HG02642 (cell line): ENCODE measurements around the gene KDM5B.
"Not testable (repeated sequence)": the region's sequence is repeated elsewhere in the genome, so short reads cannot be mapped to it uniquely, and the experiment has no call there.

Experiments
- ATAC-seq: cut with Tn5 transposase; IDR thresholded peaks from one replicate; pipeline ENCODE4 v1.9.1; 2021; ENCODE audit warnings: mild to moderate bottlenecking; ENCODE audit not compliant: unreplicated experiment, poor library complexity

Gene KDM5B

GRCh38 chr1:202794051-202794740, 14.0 kb downstream of the KDM5B start:
- ATAC-seq = no peak

- no peak for ATAC-seq
These were observed 17.0 kb downstream of the KDM5B start for GRCh38 chr1:202791077-202791747.

- no peak for ATAC-seq
These were observed 19.4 kb downstream of the KDM5B start for GRCh38 chr1:202788800-202789199.

GRCh38 chr1:202786804-202787203, 21.4 kb downstream of the KDM5B start:
- ATAC-seq = no peak

GRCh38 chr1:202781180-202781579, 27.0 kb downstream of the KDM5B start:
- ATAC-seq = no peak

- no peak for ATAC-seq
These were observed 38.1 kb downstream of the KDM5B start for GRCh38 chr1:202770135-202770534.

GRCh38 chr1:202765721-202766120, 42.5 kb downstream of the KDM5B start:
- ATAC-seq = no peak

- ATAC-seq = no peak
These were observed 46.2 kb downstream of the KDM5B start for GRCh38 chr1:202762019-202762418.

GRCh38 chr1:202760589-202760988, 47.6 kb downstream of the KDM5B start:
- no peak for ATAC-seq

GRCh38 chr1:202756391-202756790, 51.8 kb downstream of the KDM5B start:
- ATAC-seq = no peak

GRCh38 chr1:202754293-202754692, 53.9 kb downstream of the KDM5B start:
- no peak for ATAC-seq

GRCh38 chr1:202752774-202753173, 55.4 kb downstream of the KDM5B start:
- no peak for ATAC-seq

GRCh38 chr1:202750761-202751160, 57.5 kb downstream of the KDM5B start:
- no peak for ATAC-seq

- no peak for ATAC-seq
These were observed 58.2 kb downstream of the KDM5B start for GRCh38 chr1:202750024-202750423.

GRCh38 chr1:202745323-202745888, 62.8 kb downstream of the KDM5B start:
- no peak for ATAC-seq

GRCh38 chr1:202744770-202745169, 63.5 kb downstream of the KDM5B start:
- ATAC-seq = not testable (repeated sequence)

GRCh38 chr1:202742496-202742895, 65.7 kb downstream of the KDM5B start:
- ATAC-seq = no peak

GRCh38 chr1:202733251-202733650, 75.0 kb downstream of the KDM5B start:
- ATAC-seq = no peak

GRCh38 chr1:202728951-202729350, 79.3 kb downstream of the KDM5B start:
- no peak for ATAC-seq

GRCh38 chr1:202725526-202725925, 82.7 kb downstream of the KDM5B start:
- ATAC-seq = no peak

- ATAC-seq = no peak
These were observed 84.5 kb downstream of the KDM5B start for GRCh38 chr1:202723708-202724107.

- ATAC-seq = not testable (repeated sequence)
These were observed 85.2 kb downstream of the KDM5B start for GRCh38 chr1:202723046-202723445.
